Endodermal cell (in vitro differentiated cells): ENCODE measurements around the gene GOLIM4. TPM values are rescaled to one million over a fixed set of nuclear protein-coding genes. Genes with fewer than 3 reads are reported as not detected.
"Not testable (repeated sequence)": the region's sequence is repeated elsewhere in the genome, so short reads cannot be mapped to it uniquely, and the experiment has no call there.

ENCODE experiments used
- DNase-seq: peaks from one replicate; pipeline ENCODE4 v3.0.0-alpha.2; 2017
- H3K27ac ChIP-seq: 2 replicates; pipeline ENCODE4 v1.5.1; 2013; ENCODE audit warnings: mild to moderate bottlenecking, low read depth, low read length, moderate library complexity
- H3K27me3 ChIP-seq: 2 replicates; pipeline ENCODE4 v1.6.1; 2013; ENCODE audit warnings: mild to moderate bottlenecking, low read length, moderate library complexity; ENCODE audit not compliant: insufficient read depth, control insufficient read depth, poor library complexity, severe bottlenecking
- H3K36me3 ChIP-seq: 2 replicates; pipeline ENCODE4 v1.7.0; 2013; ENCODE audit warnings: mild to moderate bottlenecking, low read length, moderate library complexity; ENCODE audit not compliant: control insufficient read depth, insufficient read depth
- H3K4me1 ChIP-seq: one replicate; pipeline ENCODE4 v1.7.0; 2013; ENCODE audit warnings: low read length; ENCODE audit not compliant: control insufficient read depth, insufficient read depth
- H3K4me3 ChIP-seq: 2 replicates; pipeline ENCODE4 v1.5.1; 2013; ENCODE audit warnings: mild to moderate bottlenecking, low read length, moderate library complexity
- H3K9ac ChIP-seq: 2 replicates; pipeline ENCODE4 v1.6.1; 2013; ENCODE audit warnings: mild to moderate bottlenecking, low read length, moderate library complexity; ENCODE audit not compliant: poor library complexity, severe bottlenecking; ENCODE audit errors: extremely low read depth
- H3K9me3 ChIP-seq: 2 replicates; pipeline ENCODE4 v1.6.1; 2013; ENCODE audit warnings: mild to moderate bottlenecking, low read length, moderate library complexity; ENCODE audit not compliant: control insufficient read depth
- H3K27ac Mint-ChIP-seq: 2 replicates; pipeline ENCODE4 v1.8.0; 2020; ENCODE audit warnings: mixed read lengths
- H3K27me3 Mint-ChIP-seq: 2 replicates; pipeline ENCODE4 v1.8.0; 2021; ENCODE audit warnings: mild to moderate bottlenecking, mixed read lengths; ENCODE audit not compliant: insufficient read depth
- H3K36me3 Mint-ChIP-seq: 2 replicates; pipeline ENCODE4 v1.8.0; 2020; ENCODE audit warnings: low read depth, mixed read lengths
- H3K4me1 Mint-ChIP-seq: 2 replicates; pipeline ENCODE4 v1.8.0; 2020; ENCODE audit warnings: mixed read lengths
- H3K4me3 Mint-ChIP-seq: 2 replicates; pipeline ENCODE4 v1.8.0; 2020; ENCODE audit warnings: mild to moderate bottlenecking, moderate library complexity, mixed read lengths
- H3K9me3 Mint-ChIP-seq: 2 replicates; pipeline ENCODE4 v1.8.0; 2020; ENCODE audit warnings: mild to moderate bottlenecking, mixed read lengths
- WGBS, 2 experiments: methylation state at CpG; one replicate each; pipeline versions ENCODE4 v1.1.5 to v1.1.7; 2013; ENCODE audit warnings: missing lambda C conversion rate in 2 of 2, mixed read lengths in 1 of 2; ENCODE audit not compliant: insufficient coverage in 1 of 2, insufficient read length in 1 of 2; 5-methylcytosine and 5-hydroxymethylcytosine counted together
- total RNA-seq, 2 donors: library from RNA; stranded (reverse); fragmentation: NEBNext Ultra II Directional in 1 of 2; extraction: Animal tissue kit (Norgen Biotek cat#: 25700) in 1 of 2; gene quantifications; 2 replicates in 1 of 2; 3 replicates in 1 of 2; pipeline ENCODE4 v1.2.1, GENCODE V29; 2021
- TF ChIP-seq, protein P1 (sequence below): fragments of 200-600 bp; sonication (generic); conservative IDR thresholded peaks from 2 replicates; pipeline ENCODE4 v1.5.0; 2021; ENCODE audit warnings: antibody characterized with exemption, mild to moderate bottlenecking

Gene GOLIM4
- total RNA-seq, 2 donors from 2014 or later: 19.3 to 19.9 TPM

DNA sequence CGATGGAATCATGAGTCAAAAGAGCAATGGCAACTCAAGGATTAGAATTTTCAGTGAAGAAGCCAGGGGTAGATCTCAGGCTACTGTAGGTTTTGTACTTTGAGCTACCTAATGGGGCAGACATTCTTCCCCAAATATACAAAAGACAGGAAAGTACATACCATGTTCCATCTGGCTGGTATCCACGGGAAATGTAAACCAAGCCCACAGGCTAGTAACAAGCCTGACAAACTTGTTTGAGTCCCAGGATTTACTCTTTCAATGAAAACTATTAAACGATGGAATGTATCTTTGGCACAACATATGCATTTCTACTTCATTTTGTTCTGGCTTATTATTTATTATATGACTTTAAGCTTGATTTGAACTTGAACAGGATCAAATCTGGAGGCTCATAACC lies 44.2 kb upstream of the GOLIM4 start:
- TF ChIP-seq, protein P1, sequence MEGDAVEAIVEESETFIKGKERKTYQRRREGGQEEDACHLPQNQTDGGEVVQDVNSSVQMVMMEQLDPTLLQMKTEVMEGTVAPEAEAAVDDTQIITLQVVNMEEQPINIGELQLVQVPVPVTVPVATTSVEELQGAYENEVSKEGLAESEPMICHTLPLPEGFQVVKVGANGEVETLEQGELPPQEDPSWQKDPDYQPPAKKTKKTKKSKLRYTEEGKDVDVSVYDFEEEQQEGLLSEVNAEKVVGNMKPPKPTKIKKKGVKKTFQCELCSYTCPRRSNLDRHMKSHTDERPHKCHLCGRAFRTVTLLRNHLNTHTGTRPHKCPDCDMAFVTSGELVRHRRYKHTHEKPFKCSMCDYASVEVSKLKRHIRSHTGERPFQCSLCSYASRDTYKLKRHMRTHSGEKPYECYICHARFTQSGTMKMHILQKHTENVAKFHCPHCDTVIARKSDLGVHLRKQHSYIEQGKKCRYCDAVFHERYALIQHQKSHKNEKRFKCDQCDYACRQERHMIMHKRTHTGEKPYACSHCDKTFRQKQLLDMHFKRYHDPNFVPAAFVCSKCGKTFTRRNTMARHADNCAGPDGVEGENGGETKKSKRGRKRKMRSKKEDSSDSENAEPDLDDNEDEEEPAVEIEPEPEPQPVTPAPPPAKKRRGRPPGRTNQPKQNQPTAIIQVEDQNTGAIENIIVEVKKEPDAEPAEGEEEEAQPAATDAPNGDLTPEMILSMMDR: no peak
- H3K27me3 Mint-ChIP-seq: no peaks in the 10 kb centered on the region
- Histone ChIP-seq H3K4me3 (no peak overlapping the region), H3K9me3 (no peaks in the 10 kb centered on the region), H3K36me3 (no peaks in the 10 kb centered on the region), H3K9ac (no peak overlapping the region), H3K27ac (no peak overlapping the region), H3K4me1 (no peaks in the 10 kb centered on the region), H3K27me3 (no peaks in the 10 kb centered on the region)
- H3K27ac Mint-ChIP-seq: no peak overlapping the region
- no peak for DNase-seq
- H3K36me3 Mint-ChIP-seq: no peaks in the 10 kb centered on the region
- peaks cover 6% of the 10 kb centered on the region for H3K4me1 Mint-ChIP-seq
- H3K4me3 Mint-ChIP-seq: no peak overlapping the region
- no peaks in the 10 kb centered on the region for H3K9me3 Mint-ChIP-seq
- WGBS, 2 experiments: 93 to 100% methylated on average over 1 to 3 of the region's 3 CpGs

DNA sequence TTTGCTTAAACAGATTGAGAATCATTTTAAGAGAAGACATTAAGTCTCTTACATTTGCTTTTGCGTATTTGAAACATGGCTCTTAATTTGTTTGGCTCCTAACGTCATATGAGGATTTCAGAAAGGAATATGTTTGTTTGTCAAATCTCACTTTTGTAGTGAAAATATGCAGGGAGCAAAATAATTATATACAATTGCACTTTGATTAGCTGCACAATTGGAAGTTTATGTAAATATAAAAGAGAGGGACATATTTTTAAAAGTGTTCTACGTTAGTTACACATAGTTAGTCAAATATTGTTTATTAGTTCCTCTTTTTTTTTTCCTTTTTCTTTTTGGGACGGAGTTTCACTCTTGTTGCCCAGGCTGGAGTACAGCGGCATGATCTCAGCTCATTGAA lies 42.7 kb upstream of the GOLIM4 start:
- no peaks in the 10 kb centered on the region for H3K27me3 Mint-ChIP-seq
- H3K27ac ChIP-seq: no peak overlapping the region
- H3K4me3 Mint-ChIP-seq: no peak overlapping the region
- TF ChIP-seq, protein P1: no peak
- H3K27me3 ChIP-seq: no peaks in the 10 kb centered on the region
- no peaks in the 10 kb centered on the region for H3K4me1 ChIP-seq
- no peak overlapping the region for H3K4me3 ChIP-seq
- H3K4me1 Mint-ChIP-seq: peaks cover 6% of the 10 kb centered on the region
- H3K9me3 Mint-ChIP-seq: no peaks in the 10 kb centered on the region
- no peaks in the 10 kb centered on the region for H3K36me3 ChIP-seq
- no peaks in the 10 kb centered on the region for H3K36me3 Mint-ChIP-seq
- H3K9ac ChIP-seq: no peak overlapping the region
- H3K9me3 ChIP-seq: no peaks in the 10 kb centered on the region
- no peak overlapping the region for H3K27ac Mint-ChIP-seq
- no peak for DNase-seq
- 95 to 96% methylated on average over 3 to 5 of the region's 5 CpGs for WGBS, 2 experiments

GRCh38 chr3:168134931-168135330 lies 39.2 kb upstream of the GOLIM4 start:
- Histone ChIP-seq H3K4me3 (no peak overlapping the region), H3K27ac (no peak overlapping the region), H3K9ac (no peak overlapping the region), H3K4me1 (no peaks in the 10 kb centered on the region), H3K27me3 (no peaks in the 10 kb centered on the region), H3K36me3 (no peaks in the 10 kb centered on the region), H3K9me3 (no peaks in the 10 kb centered on the region)
- TF ChIP-seq, protein P1: no peak
- Mint-ChIP-seq H3K4me1 (no peaks in the 10 kb centered on the region), H3K9me3 (peaks cover 7% of the 10 kb centered on the region), H3K27ac (no peak overlapping the region), H3K36me3 (no peaks in the 10 kb centered on the region), H3K4me3 (no peak overlapping the region), H3K27me3 (no peaks in the 10 kb centered on the region)
- no peak for DNase-seq
- WGBS, 2 experiments: 87 to 88% methylated on average over 5 of the region's 5 CpGs

DNA sequence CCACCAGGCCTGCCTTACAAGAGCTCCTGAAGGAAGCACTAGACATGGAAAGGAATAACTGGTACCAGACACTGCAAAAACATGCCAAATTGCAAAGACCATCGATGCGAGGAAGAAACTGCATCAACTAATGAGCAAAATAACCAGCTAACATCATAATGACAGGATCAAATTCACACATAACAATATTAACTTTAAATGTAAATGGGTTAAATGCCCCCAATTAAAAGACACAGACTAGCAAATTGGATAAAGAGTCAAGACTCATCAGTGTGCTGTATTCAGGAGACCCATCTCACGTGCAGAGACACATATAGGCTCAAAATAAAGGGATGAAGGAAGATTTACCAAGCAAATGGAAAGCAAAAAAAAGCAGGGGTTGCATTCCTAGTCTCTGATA lies 34.5 kb upstream of the GOLIM4 start:
- H3K36me3 Mint-ChIP-seq, H3K36me3 ChIP-seq, H3K27me3 Mint-ChIP-seq, DNase-seq, H3K4me1 Mint-ChIP-seq, H3K4me3 Mint-ChIP-seq, H3K4me1 ChIP-seq, H3K9ac ChIP-seq, H3K27ac Mint-ChIP-seq, H3K4me3 ChIP-seq, H3K27me3 ChIP-seq, H3K27ac ChIP-seq: not testable (repeated sequence)
- peaks cover 52% of the 10 kb centered on the region for H3K9me3 Mint-ChIP-seq
- peaks cover 40% of the 10 kb centered on the region for H3K9me3 ChIP-seq
- WGBS, 2 experiments: 96% methylated on average over 3 of the region's 3 CpGs; no CpG with 5 or more reads in 1 of the 2 experiments

DNA sequence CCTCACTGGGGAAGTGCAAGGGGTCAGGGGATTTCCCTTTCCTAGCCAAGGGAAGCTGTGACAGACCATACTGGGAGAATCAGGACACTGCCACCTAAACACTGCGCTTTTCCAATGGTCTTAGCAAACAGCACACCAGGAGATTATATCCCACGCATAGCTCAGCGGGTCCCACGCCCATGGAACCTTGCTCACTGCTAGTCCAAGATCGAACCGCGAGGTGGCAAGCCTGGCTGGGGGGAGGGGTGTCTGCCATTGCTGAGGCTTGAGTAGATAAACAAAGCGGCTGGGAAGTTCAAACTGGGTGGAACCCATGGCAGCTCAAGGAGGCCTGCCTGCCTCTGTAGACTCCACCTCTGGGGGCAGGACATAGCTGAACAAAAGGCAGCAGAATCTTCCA lies 32.7 kb upstream of the GOLIM4 start:
- WGBS, 2 experiments: 93% methylated on average over 8 of the region's 8 CpGs

More for the DNA sequence above, 32.7 kb upstream of the GOLIM4 start:
- Histone ChIP-seq H3K9me3 (peaks cover 43% of the 10 kb centered on the region), H3K4me3 (peak overlapping the region; percentile 73)
- H3K36me3 ChIP-seq, H3K27ac Mint-ChIP-seq, H3K36me3 Mint-ChIP-seq, H3K4me3 Mint-ChIP-seq, H3K4me1 ChIP-seq, H3K27ac ChIP-seq, H3K27me3 Mint-ChIP-seq, H3K9ac ChIP-seq, H3K27me3 ChIP-seq, DNase-seq, H3K4me1 Mint-ChIP-seq: not testable (repeated sequence)
- H3K9me3 Mint-ChIP-seq: peaks cover 53% of the 10 kb centered on the region
